ENCODE measurements around the gene MYH10.

DNA sequence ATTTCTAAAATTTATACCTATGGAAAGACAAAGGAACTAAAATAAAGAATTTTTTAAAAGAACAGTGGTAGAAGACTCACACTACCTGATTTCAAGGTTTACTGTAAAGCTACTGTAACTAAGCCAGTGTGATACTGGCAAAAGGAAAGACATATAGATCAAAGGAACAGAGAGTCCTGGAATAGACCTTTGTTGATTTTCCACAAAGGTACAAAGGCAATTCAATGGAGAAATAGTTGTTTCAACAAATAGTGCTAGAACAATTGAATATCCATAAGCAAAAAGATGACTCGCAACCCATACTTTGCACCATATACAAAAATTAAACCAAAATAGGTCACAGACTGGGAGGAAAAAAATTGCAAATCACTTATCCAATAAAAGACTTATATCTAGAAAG lies 36.7 kb downstream of the MYH10 start:
- TF ChIP-seq, protein P1, sequence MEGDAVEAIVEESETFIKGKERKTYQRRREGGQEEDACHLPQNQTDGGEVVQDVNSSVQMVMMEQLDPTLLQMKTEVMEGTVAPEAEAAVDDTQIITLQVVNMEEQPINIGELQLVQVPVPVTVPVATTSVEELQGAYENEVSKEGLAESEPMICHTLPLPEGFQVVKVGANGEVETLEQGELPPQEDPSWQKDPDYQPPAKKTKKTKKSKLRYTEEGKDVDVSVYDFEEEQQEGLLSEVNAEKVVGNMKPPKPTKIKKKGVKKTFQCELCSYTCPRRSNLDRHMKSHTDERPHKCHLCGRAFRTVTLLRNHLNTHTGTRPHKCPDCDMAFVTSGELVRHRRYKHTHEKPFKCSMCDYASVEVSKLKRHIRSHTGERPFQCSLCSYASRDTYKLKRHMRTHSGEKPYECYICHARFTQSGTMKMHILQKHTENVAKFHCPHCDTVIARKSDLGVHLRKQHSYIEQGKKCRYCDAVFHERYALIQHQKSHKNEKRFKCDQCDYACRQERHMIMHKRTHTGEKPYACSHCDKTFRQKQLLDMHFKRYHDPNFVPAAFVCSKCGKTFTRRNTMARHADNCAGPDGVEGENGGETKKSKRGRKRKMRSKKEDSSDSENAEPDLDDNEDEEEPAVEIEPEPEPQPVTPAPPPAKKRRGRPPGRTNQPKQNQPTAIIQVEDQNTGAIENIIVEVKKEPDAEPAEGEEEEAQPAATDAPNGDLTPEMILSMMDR (IDR thresholded peaks at IDR 0.05): no peak
- TF ChIP-seq POLR2A (IDR thresholded peaks at IDR 0.05): no peak
